ENCODE results near the gene TUSC2.

The TUSC2 gene

GRCh38 chr3:50341537-50341936 is 13.5 kb upstream of the TUSC2 start:
- H3K4me3 ChIP-seq (ENCODE audit: low read length): no peak overlapping the region
- TF ChIP-seq CTCF (IDR thresholded peaks at IDR 0.05; ENCODE audit: insufficient read depth, low read depth, low read length, missing control alignments): no peak
- DNase-seq (ENCODE audit: low read depth): no peak

GRCh38 chr3:50340448-50341329 is 12.7 kb upstream of the TUSC2 start, which contains the start of gene RASSF1:
RASSF1 (minus strand) TSS chr3:50340836; CDS start chr3:50340805, 31 bp downstream.
- DNase-seq (ENCODE audit: low read depth): peak; percentile 70
- peak within 1 kb of the TSS; percentile 59 for H3K4me3 ChIP-seq (ENCODE audit: low read length)
- no peak for TF ChIP-seq CTCF (IDR thresholded peaks at IDR 0.05; ENCODE audit: insufficient read depth, low read depth, low read length, missing control alignments)

GRCh38 chr3:50340147-50340447 is 12.1 kb upstream of the TUSC2 start:
- no peak for TF ChIP-seq CTCF (IDR thresholded peaks at IDR 0.05; ENCODE audit: insufficient read depth, low read depth, low read length, missing control alignments)
- peak overlapping the region; percentile 59 for H3K4me3 ChIP-seq (ENCODE audit: low read length)

GRCh38 chr3:50339485-50340146 is 11.6 kb upstream of the TUSC2 start:
- peak overlapping the region; percentile 59 for H3K4me3 ChIP-seq (ENCODE audit: low read length)
- no peak for TF ChIP-seq CTCF (IDR thresholded peaks at IDR 0.05; ENCODE audit: insufficient read depth, low read depth, low read length, missing control alignments)
- no peak for DNase-seq (ENCODE audit: low read depth)

More at GRCh38 chr3:50340147-50340447, 12.1 kb upstream of the TUSC2 start:
- DNase-seq (ENCODE audit: low read depth): no peak

- DNase-seq (ENCODE audit: low read depth): no peak
- TF ChIP-seq CTCF (IDR thresholded peaks at IDR 0.05; ENCODE audit: insufficient read depth, low read depth, low read length, missing control alignments): no peak
- no peak overlapping the region for H3K4me3 ChIP-seq (ENCODE audit: low read length)
Observed at GRCh38 chr3:50338965-50339364, 10.9 kb upstream of the TUSC2 start.

GRCh38 chr3:50337175-50337861 is 9.3 kb upstream of the TUSC2 start:
- TF ChIP-seq CTCF (IDR thresholded peaks at IDR 0.05; ENCODE audit: insufficient read depth, low read depth, low read length, missing control alignments): no peak
- H3K4me3 ChIP-seq (ENCODE audit: low read length): peak overlapping the region; percentile 92
- DNase-seq (ENCODE audit: low read depth): peak; percentile 100
